Ovary (tissue), 9 donors: ENCODE results near the gene KBTBD4. TPM values are rescaled to one million over a fixed set of nuclear protein-coding genes. Genes with fewer than 3 reads are reported as not detected.

Source experiments
- DNase-seq, 5 donors: peaks; one replicate each; pipeline ENCODE4 v3.0.0-alpha.2; 2019 to 2020
- H3K27ac ChIP-seq, 2 donors: fragments of 200-600 bp; one replicate each; pipeline versions ENCODE4 v1.5.1 to v1.8.0; 2019 to 2022
- H3K27me3 ChIP-seq: fragments of 200-600 bp; one replicate; pipeline ENCODE4 v1.8.0; 2022
- H3K36me3 ChIP-seq: fragments of 200-600 bp; sonication (generic); one replicate; pipeline ENCODE4 v1.5.1; 2019
- H3K4me1 ChIP-seq: one replicate; pipeline ENCODE4 v1.8.1; 2013; ENCODE audit warnings: mild to moderate bottlenecking, moderate library complexity; ENCODE audit not compliant: insufficient read depth
- H3K4me3 ChIP-seq: fragments of 200-600 bp; sonication (generic); one replicate; pipeline ENCODE4 v1.5.1; 2017
- H3K9me3 ChIP-seq, 2 donors: fragments of 200-600 bp in 1 of 2; sonication (generic) in 1 of 2; one replicate each; pipeline versions ENCODE4 v1.5.1 to v1.8.1; 2013 to 2019; ENCODE audit warnings: mild to moderate bottlenecking in 1 of 2, moderate library complexity in 1 of 2
- CTCF ChIP-seq, 3 donors: fragments of 450-650 bp in 2 of 3; fragments of 200-600 bp in 1 of 3; IDR thresholded peaks; one replicate each; pipeline versions ENCODE4 v1.5.1 to v1.8.0; 2016 to 2022; ENCODE audit warnings: antibody characterized with exemption in 3 of 3, mild to moderate bottlenecking in 1 of 3
- EP300 ChIP-seq: sonication (generic); formaldehyde crosslinking; IDR thresholded peaks from one replicate; pipeline ENCODE4 v1.6.1; 2017; ENCODE audit warnings: antibody characterized with exemption
- POLR2A ChIP-seq: fragments of 450-650 bp; IDR thresholded peaks from one replicate; pipeline ENCODE4 v1.6.1; 2017; ENCODE audit warnings: antibody characterized with exemption, mild to moderate bottlenecking, moderate library complexity
- WGBS, 3 donors: extraction: QIAGEN DNeasy Blood & Tissue Kit in 1 of 3; methylation state at CpG; one replicate each; pipeline versions ENCODE4 v1.1.5 to v1.1.7; 2013 to 2017; 5-methylcytosine and 5-hydroxymethylcytosine counted together
- intact Hi-C, 4 donors: fragments of 100-400 bp; cut with DNase I; formaldehyde crosslinking; loops; one replicate each; pipeline versions ENCODE4 v1.11.0 to v1.15.1; 2022 to 2023
- polyA plus RNA-seq, 2 donors: library from polyadenylated mRNA; stranded (reverse); fragments of 200-250 nt in 1 of 2; fragments of 350-450 nt in 1 of 2; fragmentation: Illumina TruSeq in 1 of 2; extraction: RNeasy Lipid Tissue Mini Kit (QIAGEN cat#74804) in 1 of 2; gene quantifications; one replicate each; pipeline ENCODE4 v1.2.3, GENCODE V29; 2013 to 2014
- total RNA-seq, 7 donors: library from RNA; depleted of rRNA in 2 of 7; stranded (reverse); fragments of >200 nt in 2 of 7; fragmentation: NEBNext Ultra II Directional in 3 of 7; extraction: Animal tissue kit (Norgen Biotek cat#: 25700) in 3 of 7; gene quantifications; one replicate each; pipeline versions ENCODE4 v1.1.0 to v1.2.4, GENCODE V29; 2016 to 2023
- donor health status: DM: no; HTN: no; CAD: no; lungs with moderate emphysema.
- donor health status: DM: no; HTN: no; CAD: no.
- donor health status: Bipolar disorder and iron deficiency.
- donor health status: DM: yes; HTN: yes; CAD: no.
- donor health status: DM: no; HTN: no; CAD: no.
- donor health status: DM: yes; HTN: yes; CAD: no.

KBTBD4 gene
- total and polyA plus RNA-seq, 9 donors, result 14.4 to 23.5 (median 18.3) TPM

GRCh38 chr11:47617417-47617809 lies 38.6 kb upstream of the KBTBD4 start:
- DNase-seq, result no peak
- H3K9me3 ChIP-seq, result no peaks in the 10 kb centered on the region
- intact Hi-C loops, result loop anchor here in 3 of 4 donors (10.0 kb wide), 1 partner anchor 243 kb away; the partner anchor contains the start of gene SPI1 (in 3 of the 3)
- WGBS, 3 donors, result 6 to 23% (median 11%) methylated on average over 3 of the region's 3 CpGs
- H3K4me1 ChIP-seq, result peaks cover 2% of the 10 kb centered on the region
- no peaks in the 10 kb centered on the region for H3K27me3 ChIP-seq
- peak overlapping the region in 1 of 2 donors; percentile 36 for H3K27ac ChIP-seq
- no peak overlapping the region for H3K4me3 ChIP-seq
- H3K36me3 ChIP-seq, result no peaks in the 10 kb centered on the region
- no peak for TF ChIP-seq CTCF (IDR thresholded peaks at IDR 0.05)
- TF ChIP-seq EP300, result no peak
- TF ChIP-seq POLR2A, result no peak

GRCh38 chr11:47616726-47617416 lies 38.1 kb upstream of the KBTBD4 start:
- WGBS, 3 donors, result 76 to 81% (median 78%) methylated on average over 10 of the region's 10 CpGs
- H3K9me3 ChIP-seq, result no peaks in the 10 kb centered on the region
- TF ChIP-seq POLR2A, result no peak
- TF ChIP-seq CTCF (IDR thresholded peaks at IDR 0.05), result peak; percentile 61 to 87 (median 64)
- no peaks in the 10 kb centered on the region for H3K27me3 ChIP-seq
- H3K4me1 ChIP-seq, result peaks cover 2% of the 10 kb centered on the region
- peak overlapping the region in 1 of 2 donors; percentile 36 for H3K27ac ChIP-seq
- no peaks in the 10 kb centered on the region for H3K36me3 ChIP-seq
- intact Hi-C loops, result loop anchor here in 3 of 4 donors (10.0 kb wide), 1 partner anchor 242 kb away; the partner anchor contains the start of gene SPI1 (in 3 of the 3)
- peak in 4 of 5 donors; percentile 62 to 76 (median 68) for DNase-seq
- no peak overlapping the region for H3K4me3 ChIP-seq

GRCh38 chr11:47615249-47615648 lies 36.5 kb upstream of the KBTBD4 start:
- Histone ChIP-seq H3K27ac (no peak overlapping the region), H3K36me3 (no peaks in the 10 kb centered on the region), H3K27me3 (no peaks in the 10 kb centered on the region), H3K9me3 (no peaks in the 10 kb centered on the region), H3K4me3 (no peak overlapping the region), H3K4me1 (peaks cover 2% of the 10 kb centered on the region)
- intact Hi-C loops, result loop anchor here in 3 of 4 donors (10.0 kb wide), 1 partner anchor 240 kb away; the partner anchor contains the start of gene SPI1 (in 3 of the 3)
- no peak for DNase-seq
- TF ChIP-seq CTCF (IDR thresholded peaks at IDR 0.05), result no peak

- Histone ChIP-seq H3K27me3 (no peaks in the 10 kb centered on the region), H3K4me3 (no peak overlapping the region), H3K36me3 (no peaks in the 10 kb centered on the region), H3K4me1 (no peaks in the 10 kb centered on the region), H3K27ac (no peak overlapping the region), H3K9me3 (no peaks in the 10 kb centered on the region)
- intact Hi-C loops, result loop anchor here in 3 of 4 donors (10.0 kb wide), 1 partner anchor 237 kb away; the partner anchor contains the start of gene SPI1 (in 3 of the 3)
- WGBS, 3 donors, result 82 to 84% (median 84%) methylated on average over 6 of the region's 6 CpGs
- DNase-seq, result no peak
- TF ChIP-seq POLR2A (no peak), CTCF (IDR thresholded peaks at IDR 0.05) (no peak), EP300 (no peak)
Observed at GRCh38 chr11:47611348-47611794, 32.6 kb upstream of the KBTBD4 start.
